Right lobe of liver (tissue), 4 donors: Measurements from ENCODE around the gene DICER1.

Experiments
- POLR2A ChIP-seq: fragments of 450-650 bp; IDR thresholded peaks from one replicate; pipeline ENCODE4 v1.6.1; 2017; ENCODE audit warnings: antibody characterized with exemption, mild to moderate bottlenecking
- TF ChIP-seq, protein P1 (sequence below), 4 donors: fragments of 200-600 bp in 3 of 4; fragments of 450-650 bp in 1 of 4; IDR thresholded peaks; one replicate each; pipeline versions ENCODE4 v1.5.1 to v1.8.0; 2016 to 2022; ENCODE audit warnings: antibody characterized with exemption in 4 of 4, mild to moderate bottlenecking in 2 of 4
- donor health status: DM: no; HTN: no; CAD: no.
- donor health status: DM: no; HTN: no; CAD: no.
- donor health status: DM: no; HTN: yes; CAD: no.

DNA sequence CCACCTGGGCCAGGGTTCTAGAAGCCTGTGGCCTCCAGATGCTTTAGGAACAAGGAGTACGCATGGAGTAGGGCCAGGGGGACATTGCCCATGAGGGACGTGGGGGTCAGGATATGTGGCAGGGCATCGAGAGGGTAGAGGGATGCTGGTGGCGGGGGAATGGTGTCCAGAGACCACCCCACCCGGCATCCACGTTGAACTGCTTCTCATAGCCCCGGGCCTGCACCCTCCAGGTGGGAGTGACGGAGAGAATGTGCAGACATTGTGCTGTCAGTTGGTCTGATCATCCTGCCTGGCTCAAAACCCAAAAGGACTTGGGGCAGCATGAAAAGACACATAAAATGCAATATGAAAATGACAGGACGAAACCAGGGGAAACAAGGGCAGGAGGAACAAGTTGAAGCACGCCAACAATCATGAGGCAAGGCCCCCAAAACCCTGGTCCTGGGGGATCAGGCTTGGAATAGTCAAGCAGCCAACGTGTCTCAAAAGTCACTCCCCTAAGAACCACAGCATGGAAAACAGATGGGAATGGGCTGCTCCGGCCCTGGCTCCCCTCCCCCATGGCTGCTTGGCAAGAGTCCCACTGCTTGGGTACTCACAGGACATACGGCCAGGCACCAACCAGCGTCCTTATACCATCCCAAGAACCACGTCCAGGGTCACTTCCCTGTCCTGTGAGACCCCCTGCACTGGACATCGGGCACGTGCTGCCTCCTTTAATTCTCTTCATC, 117.9 kb downstream of the DICER1 start:
- TF ChIP-seq, protein P1, sequence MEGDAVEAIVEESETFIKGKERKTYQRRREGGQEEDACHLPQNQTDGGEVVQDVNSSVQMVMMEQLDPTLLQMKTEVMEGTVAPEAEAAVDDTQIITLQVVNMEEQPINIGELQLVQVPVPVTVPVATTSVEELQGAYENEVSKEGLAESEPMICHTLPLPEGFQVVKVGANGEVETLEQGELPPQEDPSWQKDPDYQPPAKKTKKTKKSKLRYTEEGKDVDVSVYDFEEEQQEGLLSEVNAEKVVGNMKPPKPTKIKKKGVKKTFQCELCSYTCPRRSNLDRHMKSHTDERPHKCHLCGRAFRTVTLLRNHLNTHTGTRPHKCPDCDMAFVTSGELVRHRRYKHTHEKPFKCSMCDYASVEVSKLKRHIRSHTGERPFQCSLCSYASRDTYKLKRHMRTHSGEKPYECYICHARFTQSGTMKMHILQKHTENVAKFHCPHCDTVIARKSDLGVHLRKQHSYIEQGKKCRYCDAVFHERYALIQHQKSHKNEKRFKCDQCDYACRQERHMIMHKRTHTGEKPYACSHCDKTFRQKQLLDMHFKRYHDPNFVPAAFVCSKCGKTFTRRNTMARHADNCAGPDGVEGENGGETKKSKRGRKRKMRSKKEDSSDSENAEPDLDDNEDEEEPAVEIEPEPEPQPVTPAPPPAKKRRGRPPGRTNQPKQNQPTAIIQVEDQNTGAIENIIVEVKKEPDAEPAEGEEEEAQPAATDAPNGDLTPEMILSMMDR (IDR thresholded peaks at IDR 0.05): no peak
- no peak for TF ChIP-seq POLR2A
